ENCODE data around the gene ITGB8. TPM values are rescaled to one million over a fixed set of nuclear protein-coding genes. Genes with fewer than 3 reads are reported as not detected.

ITGB8 gene
- total RNA-seq, 1 experiment from 2014 or later, result 1.9 TPM

DNA sequence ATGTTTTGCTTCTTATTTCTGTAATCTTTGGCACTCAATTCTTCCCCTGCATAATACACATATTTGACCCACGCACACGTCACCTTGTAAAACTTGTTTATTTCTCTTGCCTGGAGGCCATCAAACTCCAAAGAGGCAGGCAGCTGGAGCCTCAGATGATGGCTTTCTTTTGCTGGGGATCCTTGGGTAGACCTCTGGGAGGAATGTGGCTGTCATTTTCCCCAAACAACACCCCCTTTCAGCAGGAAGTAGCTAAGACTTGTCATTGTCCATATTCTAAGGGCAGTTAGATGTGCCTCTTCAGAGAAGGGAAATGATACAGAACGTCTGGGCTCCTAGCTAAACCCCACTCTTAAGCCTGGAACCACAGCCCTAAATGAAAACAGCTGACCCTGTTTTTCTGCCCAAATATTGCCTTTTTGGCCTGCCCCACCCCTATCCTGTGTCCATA, 111.3 kb downstream of the ITGB8 start (continued):
- TF ChIP-seq, protein P1, sequence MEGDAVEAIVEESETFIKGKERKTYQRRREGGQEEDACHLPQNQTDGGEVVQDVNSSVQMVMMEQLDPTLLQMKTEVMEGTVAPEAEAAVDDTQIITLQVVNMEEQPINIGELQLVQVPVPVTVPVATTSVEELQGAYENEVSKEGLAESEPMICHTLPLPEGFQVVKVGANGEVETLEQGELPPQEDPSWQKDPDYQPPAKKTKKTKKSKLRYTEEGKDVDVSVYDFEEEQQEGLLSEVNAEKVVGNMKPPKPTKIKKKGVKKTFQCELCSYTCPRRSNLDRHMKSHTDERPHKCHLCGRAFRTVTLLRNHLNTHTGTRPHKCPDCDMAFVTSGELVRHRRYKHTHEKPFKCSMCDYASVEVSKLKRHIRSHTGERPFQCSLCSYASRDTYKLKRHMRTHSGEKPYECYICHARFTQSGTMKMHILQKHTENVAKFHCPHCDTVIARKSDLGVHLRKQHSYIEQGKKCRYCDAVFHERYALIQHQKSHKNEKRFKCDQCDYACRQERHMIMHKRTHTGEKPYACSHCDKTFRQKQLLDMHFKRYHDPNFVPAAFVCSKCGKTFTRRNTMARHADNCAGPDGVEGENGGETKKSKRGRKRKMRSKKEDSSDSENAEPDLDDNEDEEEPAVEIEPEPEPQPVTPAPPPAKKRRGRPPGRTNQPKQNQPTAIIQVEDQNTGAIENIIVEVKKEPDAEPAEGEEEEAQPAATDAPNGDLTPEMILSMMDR (IDR thresholded peaks at IDR 0.05), result no peak
- TF ChIP-seq NR3C1 (CRISPR knock-in tag; conservative IDR thresholded peaks at IDR 0.05; ENCODE audit: low read depth) (no peak), ZBTB21 (CRISPR knock-in tag; IDR thresholded peaks at IDR 0.05; ENCODE audit: borderline replicate concordance) (no peak), ZNF671 (CRISPR knock-in tag; IDR thresholded peaks at IDR 0.05) (no peak), FOXJ3 (CRISPR knock-in tag; IDR thresholded peaks at IDR 0.05; ENCODE audit: borderline replicate concordance) (no peak), ZNF396 (CRISPR knock-in tag; IDR thresholded peaks at IDR 0.05; ENCODE audit: borderline replicate concordance) (no peak), NR2C2 (CRISPR knock-in tag; IDR thresholded peaks at IDR 0.05) (no peak), FOXP1 (CRISPR knock-in tag; IDR thresholded peaks at IDR 0.05; ENCODE audit: borderline replicate concordance) (no peak), TCF7 (CRISPR knock-in tag; IDR thresholded peaks at IDR 0.05; ENCODE audit: low read depth) (no peak)
- TF ChIP-seq, protein P2, sequence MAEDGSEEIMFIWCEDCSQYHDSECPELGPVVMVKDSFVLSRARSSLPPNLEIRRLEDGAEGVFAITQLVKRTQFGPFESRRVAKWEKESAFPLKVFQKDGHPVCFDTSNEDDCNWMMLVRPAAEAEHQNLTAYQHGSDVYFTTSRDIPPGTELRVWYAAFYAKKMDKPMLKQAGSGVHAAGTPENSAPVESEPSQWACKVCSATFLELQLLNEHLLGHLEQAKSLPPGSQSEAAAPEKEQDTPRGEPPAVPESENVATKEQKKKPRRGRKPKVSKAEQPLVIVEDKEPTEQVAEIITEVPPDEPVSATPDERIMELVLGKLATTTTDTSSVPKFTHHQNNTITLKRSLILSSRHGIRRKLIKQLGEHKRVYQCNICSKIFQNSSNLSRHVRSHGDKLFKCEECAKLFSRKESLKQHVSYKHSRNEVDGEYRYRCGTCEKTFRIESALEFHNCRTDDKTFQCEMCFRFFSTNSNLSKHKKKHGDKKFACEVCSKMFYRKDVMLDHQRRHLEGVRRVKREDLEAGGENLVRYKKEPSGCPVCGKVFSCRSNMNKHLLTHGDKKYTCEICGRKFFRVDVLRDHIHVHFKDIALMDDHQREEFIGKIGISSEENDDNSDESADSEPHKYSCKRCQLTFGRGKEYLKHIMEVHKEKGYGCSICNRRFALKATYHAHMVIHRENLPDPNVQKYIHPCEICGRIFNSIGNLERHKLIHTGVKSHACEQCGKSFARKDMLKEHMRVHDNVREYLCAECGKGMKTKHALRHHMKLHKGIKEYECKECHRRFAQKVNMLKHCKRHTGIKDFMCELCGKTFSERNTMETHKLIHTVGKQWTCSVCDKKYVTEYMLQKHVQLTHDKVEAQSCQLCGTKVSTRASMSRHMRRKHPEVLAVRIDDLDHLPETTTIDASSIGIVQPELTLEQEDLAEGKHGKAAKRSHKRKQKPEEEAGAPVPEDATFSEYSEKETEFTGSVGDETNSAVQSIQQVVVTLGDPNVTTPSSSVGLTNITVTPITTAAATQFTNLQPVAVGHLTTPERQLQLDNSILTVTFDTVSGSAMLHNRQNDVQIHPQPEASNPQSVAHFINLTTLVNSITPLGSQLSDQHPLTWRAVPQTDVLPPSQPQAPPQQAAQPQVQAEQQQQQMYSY (CRISPR knock-in tag; IDR thresholded peaks at IDR 0.05), result no peak

DNA sequence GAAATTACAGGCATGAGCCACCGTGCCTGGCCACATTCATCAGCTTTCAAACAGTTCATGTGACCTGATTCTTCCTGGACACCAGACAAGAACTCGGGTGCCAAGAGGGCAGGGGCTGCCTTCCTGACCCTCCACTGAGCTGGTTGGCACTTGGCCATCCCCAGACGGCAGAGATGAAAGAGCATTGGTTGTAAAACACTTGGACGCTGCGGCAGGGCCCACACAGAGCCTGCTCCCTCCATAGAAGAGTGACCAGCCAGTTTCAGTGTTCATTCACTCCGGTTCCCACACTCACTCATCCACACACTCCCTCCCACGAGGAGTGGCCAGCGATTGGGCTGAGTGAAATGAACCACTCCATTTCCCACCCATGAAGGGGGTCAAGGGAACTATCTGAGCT, 112.3 kb downstream of the ITGB8 start:
- Mint-ChIP-seq H3K36me3 (no peaks in the 10 kb centered on the region), H3K9me3 (peaks cover 5% of the 10 kb centered on the region; the same call in 1 of the 2 replicates), H3K27me3 (ENCODE audit: low read depth) (no peaks in the 10 kb centered on the region), H3K27ac (no peak overlapping the region), H3K4me3 (no peak overlapping the region), H3K4me1 (peaks cover 9% of the 10 kb centered on the region)
- ChIA-PET CTCF (interaction anchor here (1.2 kb wide), 1 partner anchor 36 kb away, joined by 3 read pairs; no protein-coding TSS in a partner anchor), POLR2A (interaction anchor here (0.7 kb wide), 1 partner anchor 134 kb away, joined by 3 read pairs; no protein-coding TSS in a partner anchor)
- ATAC-seq (no peak), DNase-seq (ENCODE audit: low spot score) (no peak)
- no peak for TF ChIP-seq SMAD4 (CRISPR knock-in tag; IDR thresholded peaks at IDR 0.05)
- no peak for TF ChIP-seq JAZF1 (CRISPR knock-in tag; IDR thresholded peaks at IDR 0.05)
- no peak for TF ChIP-seq RELA (CRISPR knock-in tag; IDR thresholded peaks at IDR 0.05; ENCODE audit: borderline replicate concordance)
- TF ChIP-seq, protein P3, sequence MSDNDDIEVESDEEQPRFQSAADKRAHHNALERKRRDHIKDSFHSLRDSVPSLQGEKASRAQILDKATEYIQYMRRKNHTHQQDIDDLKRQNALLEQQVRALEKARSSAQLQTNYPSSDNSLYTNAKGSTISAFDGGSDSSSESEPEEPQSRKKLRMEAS (CRISPR knock-in tag; IDR thresholded peaks at IDR 0.05), result no peak
- TF ChIP-seq TP53 (CRISPR knock-in tag; IDR thresholded peaks at IDR 0.05), result no peak
- TF ChIP-seq MXD4 (CRISPR knock-in tag; IDR thresholded peaks at IDR 0.05; ENCODE audit: borderline replicate concordance), result no peak
- no peak for TF ChIP-seq ZNF317 (CRISPR knock-in tag; IDR thresholded peaks at IDR 0.05; ENCODE audit: borderline replicate concordance, low read depth)
- no peak for TF ChIP-seq SP1 (CRISPR knock-in tag; conservative IDR thresholded peaks at IDR 0.05)
- TF ChIP-seq ZNF671 (CRISPR knock-in tag; IDR thresholded peaks at IDR 0.05), result no peak
- TF ChIP-seq, protein P4, sequence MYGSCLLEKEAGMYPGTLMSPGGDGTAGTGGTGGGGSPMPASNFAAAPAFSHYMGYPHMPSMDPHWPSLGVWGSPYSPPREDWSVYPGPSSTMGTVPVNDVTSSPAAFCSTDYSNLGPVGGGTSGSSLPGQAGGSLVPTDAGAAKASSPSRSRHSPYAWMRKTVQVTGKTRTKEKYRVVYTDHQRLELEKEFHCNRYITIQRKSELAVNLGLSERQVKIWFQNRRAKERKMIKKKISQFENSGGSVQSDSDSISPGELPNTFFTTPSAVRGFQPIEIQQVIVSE (CRISPR knock-in tag; IDR thresholded peaks at IDR 0.05; ENCODE audit: borderline replicate concordance), result no peak
- TF ChIP-seq TEAD4 (CRISPR knock-in tag; IDR thresholded peaks at IDR 0.05), result no peak
- TF ChIP-seq JUN (CRISPR knock-in tag; IDR thresholded peaks at IDR 0.05), result no peak
- no peak for TF ChIP-seq ESRRA (CRISPR knock-in tag; IDR thresholded peaks at IDR 0.05; ENCODE audit: borderline replicate concordance)
- TF ChIP-seq NR3C1 (CRISPR knock-in tag; conservative IDR thresholded peaks at IDR 0.05; ENCODE audit: low read depth), result no peak
- TF ChIP-seq ZNF423 (CRISPR knock-in tag; IDR thresholded peaks at IDR 0.05), result no peak
- TF ChIP-seq ZNF263 (CRISPR knock-in tag; IDR thresholded peaks at IDR 0.05; ENCODE audit: low read depth), result no peak
- TF ChIP-seq MYBL2 (CRISPR knock-in tag; IDR thresholded peaks at IDR 0.05), result no peak
